ENCODE measurements around the gene HOXB1.

Gene HOXB1

GRCh38 chr17:48567646-48568354, 37.0 kb upstream of the HOXB1 start:
- no peak for DNase-seq (ENCODE audit: low read depth in 2 of 2)

- no peak for DNase-seq (ENCODE audit: low read depth in 2 of 2)
Observed at GRCh38 chr17:48567209-48567608, 36.4 kb upstream of the HOXB1 start.

- no peak for DNase-seq (ENCODE audit: low read depth in 2 of 2)
Observed at GRCh38 chr17:48566717-48567116, 35.9 kb upstream of the HOXB1 start.

- no peak for DNase-seq (ENCODE audit: low read depth in 2 of 2)
Observed at GRCh38 chr17:48565925-48566710, 35.3 kb upstream of the HOXB1 start.

GRCh38 chr17:48565022-48565554, 34.3 kb upstream of the HOXB1 start:
- DNase-seq (ENCODE audit: low read depth in 2 of 2), result no peak

GRCh38 chr17:48564188-48565021, 33.6 kb upstream of the HOXB1 start:
- DNase-seq (ENCODE audit: low read depth in 2 of 2), result no peak

GRCh38 chr17:48563867-48564187, 33.0 kb upstream of the HOXB1 start:
- no peak for DNase-seq (ENCODE audit: low read depth in 2 of 2)

- DNase-seq (ENCODE audit: low read depth in 2 of 2), result no peak
Observed at GRCh38 chr17:48563385-48563838, 32.6 kb upstream of the HOXB1 start.

GRCh38 chr17:48562934-48563333, 32.1 kb upstream of the HOXB1 start:
- no peak for DNase-seq (ENCODE audit: low read depth in 2 of 2)

GRCh38 chr17:48561884-48562810, 31.3 kb upstream of the HOXB1 start:
- DNase-seq (ENCODE audit: low read depth in 2 of 2), result no peak

GRCh38 chr17:48559840-48560817, 29.3 kb upstream of the HOXB1 start:
- no peak for DNase-seq (ENCODE audit: low read depth in 2 of 2)

- DNase-seq (ENCODE audit: low read depth in 2 of 2), result no peak
Observed at GRCh38 chr17:48559122-48559839, 28.5 kb upstream of the HOXB1 start.

GRCh38 chr17:48558831-48559121, 28.0 kb upstream of the HOXB1 start:
- no peak for DNase-seq (ENCODE audit: low read depth in 2 of 2)

- DNase-seq (ENCODE audit: low read depth in 2 of 2), result no peak
Observed at GRCh38 chr17:48558057-48558830, 27.4 kb upstream of the HOXB1 start.

GRCh38 chr17:48556576-48557401, 26.0 kb upstream of the HOXB1 start:
- no peak for DNase-seq (ENCODE audit: low read depth in 2 of 2)

GRCh38 chr17:48556229-48556575, 25.4 kb upstream of the HOXB1 start:
- DNase-seq (ENCODE audit: low read depth in 2 of 2), result no peak

- no peak for DNase-seq (ENCODE audit: low read depth in 2 of 2)
Observed at GRCh38 chr17:48555258-48556228, 24.7 kb upstream of the HOXB1 start.

Measured in activated CD4-positive, alpha-beta T cell treated with anti-CD3 and anti-CD28 coated beads for 24 hours (primary cell).